Mammary epithelial cell (primary cell): ENCODE data around the gene MTCL1.

ENCODE experiments used
- CTCF ChIP-seq, 2 donors: IDR thresholded peaks in 1 of 2; conservative IDR thresholded peaks in 1 of 2; 2 replicates each; pipeline ENCODE4 v1.5.1; 2011 to 2012; ENCODE audit warnings: inconsistent platforms in 2 of 2, low read length in 2 of 2, mild to moderate bottlenecking in 2 of 2, control low read depth in 1 of 2, low read depth in 1 of 2; ENCODE audit not compliant: insufficient read depth in 1 of 2; ENCODE audit errors: extremely low read depth in 1 of 2
- EZH2 ChIP-seq: IDR thresholded peaks from 2 replicates; pipeline ENCODE4 v1.6.1; 2012; ENCODE audit warnings: low read length, inconsistent platforms, borderline replicate concordance

DNA sequence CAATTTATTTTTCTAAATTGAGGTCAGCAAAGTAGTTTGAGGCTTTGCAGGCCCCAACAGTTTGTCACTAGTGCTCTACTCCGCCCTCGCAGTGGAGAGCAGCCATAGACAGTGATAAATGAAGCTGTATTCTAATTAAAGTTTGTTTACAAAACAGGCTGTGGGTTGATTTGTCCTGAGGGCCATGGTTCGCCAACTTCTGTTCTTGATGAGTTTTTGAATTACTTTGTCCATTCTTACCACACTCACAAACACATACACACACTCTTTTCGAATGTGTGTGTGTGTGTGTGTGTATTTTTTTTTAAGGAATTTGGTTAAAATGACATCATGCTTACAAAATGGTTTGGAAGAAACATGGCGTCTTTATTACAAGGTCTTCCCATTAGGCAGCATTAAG, 68.6 kb downstream of the MTCL1 start:
- TF ChIP-seq CTCF (conservative IDR thresholded peaks at IDR 0.05 in 1 of 2, IDR thresholded peaks at IDR 0.05 in 1 of 2; ENCODE audit: extremely low read depth in 1 of 2, insufficient read depth in 1 of 2, low read depth in 1 of 2, low read length in 2 of 2) (no peak), EZH2 (no peak)
